Upper lobe of left lung (tissue), 6 donors: ENCODE results near the gene GMDS. TPM values are rescaled to one million over a fixed set of nuclear protein-coding genes. Genes with fewer than 3 reads are reported as not detected.

ENCODE experiments used
- ATAC-seq, 2 donors: fragments of 200-7000 bp; cut with Tn5 transposase; one replicate each; pipeline ENCODE4 v1.9.1; 2022; ENCODE audit warnings: mild to moderate bottlenecking in 2 of 2, moderate library complexity in 2 of 2; ENCODE audit not compliant: low FRiP score in 2 of 2
- DNase-seq, 2 donors: peaks; one replicate each; pipeline ENCODE4 v3.0.0-alpha.2; 2019 to 2020
- H3K27ac ChIP-seq, 4 donors: fragments of 200-600 bp; sonication (generic); one replicate each; pipeline ENCODE4 v1.5.1; 2016 to 2019
- H3K27me3 ChIP-seq, 4 donors: fragments of 200-600 bp; sonication (generic); one replicate each; pipeline ENCODE4 v1.5.1; 2017 to 2019
- H3K36me3 ChIP-seq, 4 donors: fragments of 200-600 bp; sonication (generic); one replicate each; pipeline ENCODE4 v1.5.1; 2016 to 2019
- H3K4me1 ChIP-seq, 4 donors: fragments of 200-600 bp; sonication (generic); one replicate each; pipeline ENCODE4 v1.5.1; 2018 to 2019
- H3K4me3 ChIP-seq, 4 donors: fragments of 200-600 bp; sonication (generic); one replicate each; pipeline ENCODE4 v1.5.1; 2017 to 2019; ENCODE audit warnings: mild to moderate bottlenecking in 2 of 4, moderate library complexity in 1 of 4
- H3K9me3 ChIP-seq, 4 donors: fragments of 200-600 bp; sonication (generic); one replicate each; pipeline ENCODE4 v1.5.1; 2018 to 2019
- CTCF ChIP-seq, 6 experiments: fragments of 450-650 bp in 4 of 6; fragments of 200-600 bp in 2 of 6; sonication (generic) in 2 of 6; IDR thresholded peaks; one replicate each; pipeline ENCODE4 v1.5.1; 2016 to 2019; ENCODE audit warnings: antibody characterized with exemption in 6 of 6
- EP300 ChIP-seq, 4 donors: sonication (generic); formaldehyde crosslinking; IDR thresholded peaks; one replicate each; pipeline ENCODE4 v1.5.1; 2017; ENCODE audit warnings: antibody characterized with exemption in 4 of 4, control low read depth in 2 of 4
- POLR2A ChIP-seq, 4 donors: fragments of 450-650 bp; IDR thresholded peaks; one replicate each; pipeline ENCODE4 v1.5.1; 2016 to 2017; ENCODE audit warnings: antibody characterized with exemption in 4 of 4, mild to moderate bottlenecking in 2 of 4
- POLR2AphosphoS5 ChIP-seq, 2 donors: sonication (generic); formaldehyde crosslinking; IDR thresholded peaks; one replicate each; pipeline ENCODE4 v1.5.1; 2017; ENCODE audit warnings: antibody characterized with exemption in 2 of 2
- WGBS, 2 donors: methylation state at CpG; one replicate each; pipeline ENCODE4 v1.1.5; 2017 to 2018; 5-methylcytosine and 5-hydroxymethylcytosine counted together
- total RNA-seq, 6 donors: library from RNA; depleted of rRNA in 4 of 6; stranded (reverse); fragments of >200 nt in 4 of 6; gene quantifications; one replicate each; pipeline versions ENCODE4 v1.1.0 to v1.2.1, GENCODE V29; 2016 to 2021
- donor health status: DM: no; HTN: no; CAD: no; lungs with moderate emphysema.
- donor health status: DM: no; HTN: yes; CAD: no; lungs with severe emphysema.

GMDS gene
- total RNA-seq, 6 donors from 2014 or later, result 7.6 to 17.8 (median 14.1) TPM

GRCh38 chr6:2178125-2178524 is 67.3 kb downstream of the GMDS start:
- no peaks in the 10 kb centered on the region for H3K27me3 ChIP-seq
- H3K4me1 ChIP-seq, result peaks cover 0 to 3% (median 0%) of the 10 kb centered on the region in 4 donors
- no peak overlapping the region for H3K4me3 ChIP-seq
- no peaks in the 10 kb centered on the region for H3K36me3 ChIP-seq
- DNase-seq (no peak), ATAC-seq (no peak)
- TF ChIP-seq POLR2AphosphoS5 (IDR thresholded peaks at IDR 0.05) (no peak), CTCF (IDR thresholded peaks at IDR 0.05) (no peak), EP300 (IDR thresholded peaks at IDR 0.05) (no peak), POLR2A (IDR thresholded peaks at IDR 0.05) (no peak)
- no peaks in the 10 kb centered on the region for H3K9me3 ChIP-seq
- WGBS, 2 donors, result 93 to 97% methylated on average over 4 of the region's 4 CpGs
- no peak overlapping the region for H3K27ac ChIP-seq

GRCh38 chr6:2175825-2176224 is 69.6 kb downstream of the GMDS start:
- 88 to 98% methylated on average over 2 of the region's 2 CpGs for WGBS, 2 donors
- Histone ChIP-seq H3K36me3 (no peaks in the 10 kb centered on the region), H3K27ac (no peak overlapping the region), H3K9me3 (no peaks in the 10 kb centered on the region), H3K4me1 (peaks cover 0 to 4% (median 2%) of the 10 kb centered on the region in 4 donors), H3K4me3 (no peak overlapping the region), H3K27me3 (no peaks in the 10 kb centered on the region)
- no peak for ATAC-seq
- DNase-seq, result no peak
- TF ChIP-seq EP300 (IDR thresholded peaks at IDR 0.05), result no peak
- no peak for TF ChIP-seq POLR2A (IDR thresholded peaks at IDR 0.05)

- TF ChIP-seq POLR2AphosphoS5 (IDR thresholded peaks at IDR 0.05) (no peak), POLR2A (IDR thresholded peaks at IDR 0.05) (no peak), EP300 (IDR thresholded peaks at IDR 0.05) (no peak), CTCF (IDR thresholded peaks at IDR 0.05) (no peak)
- DNase-seq (no peak), ATAC-seq (no peak)
- Histone ChIP-seq H3K36me3 (no peaks in the 10 kb centered on the region), H3K4me1 (peaks cover 0 to 4% (median 0%) of the 10 kb centered on the region in 4 donors), H3K27me3 (no peaks in the 10 kb centered on the region), H3K4me3 (no peak overlapping the region), H3K27ac (no peak overlapping the region), H3K9me3 (no peaks in the 10 kb centered on the region)
- 94 to 95% methylated on average over 4 of the region's 4 CpGs for WGBS, 2 donors
Measured at GRCh38 chr6:2173203-2173961, 72.0 kb downstream of the GMDS start.

GRCh38 chr6:2171728-2172127 is 73.7 kb downstream of the GMDS start:
- WGBS, 2 donors, result 57 to 72% methylated on average over 5 of the region's 5 CpGs
- TF ChIP-seq CTCF (IDR thresholded peaks at IDR 0.05) (no peak), POLR2AphosphoS5 (IDR thresholded peaks at IDR 0.05) (no peak), EP300 (IDR thresholded peaks at IDR 0.05) (no peak), POLR2A (IDR thresholded peaks at IDR 0.05) (no peak)
- no peaks in the 10 kb centered on the region for H3K27me3 ChIP-seq
- H3K9me3 ChIP-seq, result no peaks in the 10 kb centered on the region
- no peaks in the 10 kb centered on the region for H3K36me3 ChIP-seq
- no peak overlapping the region for H3K27ac ChIP-seq
- DNase-seq (no peak), ATAC-seq (no peak)
- H3K4me3 ChIP-seq, result no peak overlapping the region
- H3K4me1 ChIP-seq, result peaks cover 0 to 4% (median 0%) of the 10 kb centered on the region in 4 donors

- Histone ChIP-seq H3K9me3 (no peaks in the 10 kb centered on the region), H3K36me3 (no peaks in the 10 kb centered on the region), H3K4me1 (peaks cover 0 to 4% (median 0%) of the 10 kb centered on the region in 4 donors), H3K27ac (no peak overlapping the region), H3K4me3 (no peak overlapping the region), H3K27me3 (no peaks in the 10 kb centered on the region)
- no peak for TF ChIP-seq POLR2AphosphoS5 (IDR thresholded peaks at IDR 0.05)
- TF ChIP-seq POLR2A (IDR thresholded peaks at IDR 0.05), result no peak
- no peak for TF ChIP-seq CTCF (IDR thresholded peaks at IDR 0.05)
- no peak for TF ChIP-seq EP300 (IDR thresholded peaks at IDR 0.05)
- DNase-seq (no peak), ATAC-seq (no peak)
Measured at GRCh38 chr6:2168480-2168879, 76.9 kb downstream of the GMDS start.
